Measurements from ENCODE around the gene PHKA2.

DNA sequence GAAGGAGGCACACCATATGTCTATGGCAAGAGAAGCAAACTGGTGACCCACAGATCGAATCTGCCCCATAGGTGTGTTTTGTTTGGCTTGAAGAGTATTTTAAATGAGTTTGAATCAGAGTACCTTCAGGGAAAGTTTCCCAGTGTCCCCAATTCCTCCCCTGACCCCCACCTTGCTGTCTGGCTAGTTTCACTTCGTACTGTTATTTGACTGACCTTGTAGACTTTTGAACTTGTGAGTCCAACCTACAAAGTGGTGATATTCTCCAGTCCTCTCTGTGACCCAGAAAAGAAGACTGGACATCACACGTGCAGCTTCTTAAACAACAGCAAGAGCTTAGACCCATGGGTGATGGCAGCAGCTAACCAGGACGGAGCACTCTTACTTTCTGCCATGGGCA is 39.4 kb downstream of the PHKA2 start:
- TF ChIP-seq, protein P1, sequence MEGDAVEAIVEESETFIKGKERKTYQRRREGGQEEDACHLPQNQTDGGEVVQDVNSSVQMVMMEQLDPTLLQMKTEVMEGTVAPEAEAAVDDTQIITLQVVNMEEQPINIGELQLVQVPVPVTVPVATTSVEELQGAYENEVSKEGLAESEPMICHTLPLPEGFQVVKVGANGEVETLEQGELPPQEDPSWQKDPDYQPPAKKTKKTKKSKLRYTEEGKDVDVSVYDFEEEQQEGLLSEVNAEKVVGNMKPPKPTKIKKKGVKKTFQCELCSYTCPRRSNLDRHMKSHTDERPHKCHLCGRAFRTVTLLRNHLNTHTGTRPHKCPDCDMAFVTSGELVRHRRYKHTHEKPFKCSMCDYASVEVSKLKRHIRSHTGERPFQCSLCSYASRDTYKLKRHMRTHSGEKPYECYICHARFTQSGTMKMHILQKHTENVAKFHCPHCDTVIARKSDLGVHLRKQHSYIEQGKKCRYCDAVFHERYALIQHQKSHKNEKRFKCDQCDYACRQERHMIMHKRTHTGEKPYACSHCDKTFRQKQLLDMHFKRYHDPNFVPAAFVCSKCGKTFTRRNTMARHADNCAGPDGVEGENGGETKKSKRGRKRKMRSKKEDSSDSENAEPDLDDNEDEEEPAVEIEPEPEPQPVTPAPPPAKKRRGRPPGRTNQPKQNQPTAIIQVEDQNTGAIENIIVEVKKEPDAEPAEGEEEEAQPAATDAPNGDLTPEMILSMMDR (conservative IDR thresholded peaks at IDR 0.05; ENCODE audit: low read length) = no peak
- TF ChIP-seq EZH2phosphoT487 (IDR thresholded peaks at IDR 0.05; ENCODE audit: borderline replicate concordance) = no peak

All from Loucy (cell line).